Measurements from ENCODE around the gene FTCD.

Gene FTCD

GRCh38 chr21:46118316-46119143, 36.8 kb downstream of the FTCD start:
- Histone ChIP-seq H3K4me3 (ENCODE audit: low read length in 2 of 2) (no peak overlapping the region), H3K27me3 (ENCODE audit: control insufficient read depth in 1 of 2, insufficient read depth in 2 of 2, low read length in 2 of 2) (no peaks in the 10 kb centered on the region), H3K4me1 (ENCODE audit: control insufficient read depth, insufficient read depth, low read length) (no peaks in the 10 kb centered on the region), H3K36me3 (ENCODE audit: control insufficient read depth in 2 of 2, insufficient read depth in 2 of 2, low read length in 2 of 2) (peaks cover 89 to 94% of the 10 kb centered on the region in 2 donors), H3K9ac (ENCODE audit: low read length in 2 of 2) (no peak overlapping the region), H3K27ac (ENCODE audit: low read length) (peak overlapping the region; percentile 55), H3K9me3 (ENCODE audit: control insufficient read depth in 2 of 2, low read length in 2 of 2) (peaks cover 0 to 3% of the 10 kb centered on the region in 2 donors)

- Histone ChIP-seq H3K36me3 (ENCODE audit: control insufficient read depth in 2 of 2, insufficient read depth in 2 of 2, low read length in 2 of 2) (peaks cover 90 to 93% of the 10 kb centered on the region in 2 donors), H3K4me1 (ENCODE audit: control insufficient read depth, insufficient read depth, low read length) (peaks cover 1% of the 10 kb centered on the region), H3K9ac (ENCODE audit: low read length in 2 of 2) (no peak overlapping the region), H3K9me3 (ENCODE audit: control insufficient read depth in 2 of 2, low read length in 2 of 2) (peaks cover 0 to 3% of the 10 kb centered on the region in 2 donors), H3K27me3 (ENCODE audit: control insufficient read depth in 1 of 2, insufficient read depth in 2 of 2, low read length in 2 of 2) (no peaks in the 10 kb centered on the region), H3K27ac (ENCODE audit: low read length) (peak overlapping the region; percentile 31), H3K4me3 (ENCODE audit: low read length in 2 of 2) (no peak overlapping the region)
Observed at GRCh38 chr21:46117586-46118315, 37.6 kb downstream of the FTCD start.

- no peak overlapping the region for H3K4me3 ChIP-seq (ENCODE audit: low read length in 2 of 2)
- peaks cover 90 to 93% of the 10 kb centered on the region in 2 donors for H3K36me3 ChIP-seq (ENCODE audit: control insufficient read depth in 2 of 2, insufficient read depth in 2 of 2, low read length in 2 of 2)
- peaks cover 4% of the 10 kb centered on the region for H3K4me1 ChIP-seq (ENCODE audit: control insufficient read depth, insufficient read depth, low read length)
- H3K9ac ChIP-seq (ENCODE audit: low read length in 2 of 2) = no peak overlapping the region
- peaks cover 0 to 3% of the 10 kb centered on the region in 2 donors for H3K9me3 ChIP-seq (ENCODE audit: control insufficient read depth in 2 of 2, low read length in 2 of 2)
- H3K27ac ChIP-seq (ENCODE audit: low read length) = peak overlapping the region; percentile 31
- no peaks in the 10 kb centered on the region for H3K27me3 ChIP-seq (ENCODE audit: control insufficient read depth in 1 of 2, insufficient read depth in 2 of 2, low read length in 2 of 2)
Observed at GRCh38 chr21:46116776-46117585, 38.4 kb downstream of the FTCD start.

GRCh38 chr21:46116189-46116775, 39.1 kb downstream of the FTCD start:
- Histone ChIP-seq H3K36me3 (ENCODE audit: control insufficient read depth in 2 of 2, insufficient read depth in 2 of 2, low read length in 2 of 2) (peaks cover 85 to 88% of the 10 kb centered on the region in 2 donors), H3K4me3 (ENCODE audit: low read length in 2 of 2) (no peak overlapping the region), H3K27ac (ENCODE audit: low read length) (peak overlapping the region; percentile 6), H3K9me3 (ENCODE audit: control insufficient read depth in 2 of 2, low read length in 2 of 2) (peaks cover 0 to 3% of the 10 kb centered on the region in 2 donors), H3K9ac (ENCODE audit: low read length in 2 of 2) (no peak overlapping the region), H3K27me3 (ENCODE audit: control insufficient read depth in 1 of 2, insufficient read depth in 2 of 2, low read length in 2 of 2) (no peaks in the 10 kb centered on the region), H3K4me1 (ENCODE audit: control insufficient read depth, insufficient read depth, low read length) (peaks cover 5% of the 10 kb centered on the region)

- Histone ChIP-seq H3K4me3 (ENCODE audit: low read length in 2 of 2) (no peak overlapping the region), H3K27me3 (ENCODE audit: control insufficient read depth in 1 of 2, insufficient read depth in 2 of 2, low read length in 2 of 2) (no peaks in the 10 kb centered on the region), H3K9me3 (ENCODE audit: control insufficient read depth in 2 of 2, low read length in 2 of 2) (peaks cover 0 to 3% of the 10 kb centered on the region in 2 donors), H3K4me1 (ENCODE audit: control insufficient read depth, insufficient read depth, low read length) (peaks cover 12% of the 10 kb centered on the region), H3K36me3 (ENCODE audit: control insufficient read depth in 2 of 2, insufficient read depth in 2 of 2, low read length in 2 of 2) (peaks cover 79 to 81% of the 10 kb centered on the region in 2 donors), H3K27ac (ENCODE audit: low read length) (peak overlapping the region; percentile 1), H3K9ac (ENCODE audit: low read length in 2 of 2) (no peak overlapping the region)
Observed at GRCh38 chr21:46115441-46116188, 39.8 kb downstream of the FTCD start.

GRCh38 chr21:46114963-46115362, 40.4 kb downstream of the FTCD start:
- H3K27ac ChIP-seq (ENCODE audit: low read length) = no peak overlapping the region
- H3K9me3 ChIP-seq (ENCODE audit: control insufficient read depth in 2 of 2, low read length in 2 of 2) = peaks cover 0 to 3% of the 10 kb centered on the region in 2 donors
- peaks cover 73 to 75% of the 10 kb centered on the region in 2 donors for H3K36me3 ChIP-seq (ENCODE audit: control insufficient read depth in 2 of 2, insufficient read depth in 2 of 2, low read length in 2 of 2)

GRCh38 chr21:46113497-46114176, 41.7 kb downstream of the FTCD start:
- H3K9ac ChIP-seq (ENCODE audit: low read length in 2 of 2) = no peak overlapping the region
- H3K4me1 ChIP-seq (ENCODE audit: control insufficient read depth, insufficient read depth, low read length) = peaks cover 32% of the 10 kb centered on the region
- H3K27ac ChIP-seq (ENCODE audit: low read length) = no peak overlapping the region
- no peak overlapping the region for H3K4me3 ChIP-seq (ENCODE audit: low read length in 2 of 2)
- H3K9me3 ChIP-seq (ENCODE audit: control insufficient read depth in 2 of 2, low read length in 2 of 2) = peaks cover 0 to 3% of the 10 kb centered on the region in 2 donors
- H3K27me3 ChIP-seq (ENCODE audit: control insufficient read depth in 1 of 2, insufficient read depth in 2 of 2, low read length in 2 of 2) = no peaks in the 10 kb centered on the region
- peaks cover 61% of the 10 kb centered on the region in 2 donors for H3K36me3 ChIP-seq (ENCODE audit: control insufficient read depth in 2 of 2, insufficient read depth in 2 of 2, low read length in 2 of 2)

More at GRCh38 chr21:46114963-46115362, 40.4 kb downstream of the FTCD start:
- Histone ChIP-seq H3K4me3 (ENCODE audit: low read length in 2 of 2) (no peak overlapping the region), H3K4me1 (ENCODE audit: control insufficient read depth, insufficient read depth, low read length) (peaks cover 18% of the 10 kb centered on the region), H3K9ac (ENCODE audit: low read length in 2 of 2) (no peak overlapping the region), H3K27me3 (ENCODE audit: control insufficient read depth in 1 of 2, insufficient read depth in 2 of 2, low read length in 2 of 2) (no peaks in the 10 kb centered on the region)

- peaks cover 32% of the 10 kb centered on the region for H3K4me1 ChIP-seq (ENCODE audit: control insufficient read depth, insufficient read depth, low read length)
- peaks cover 53 to 54% of the 10 kb centered on the region in 2 donors for H3K36me3 ChIP-seq (ENCODE audit: control insufficient read depth in 2 of 2, insufficient read depth in 2 of 2, low read length in 2 of 2)
- peaks cover 0 to 3% of the 10 kb centered on the region in 2 donors for H3K9me3 ChIP-seq (ENCODE audit: control insufficient read depth in 2 of 2, low read length in 2 of 2)
- H3K27me3 ChIP-seq (ENCODE audit: control insufficient read depth in 1 of 2, insufficient read depth in 2 of 2, low read length in 2 of 2) = no peaks in the 10 kb centered on the region
- H3K27ac ChIP-seq (ENCODE audit: low read length) = no peak overlapping the region
- H3K4me3 ChIP-seq (ENCODE audit: low read length in 2 of 2) = no peak overlapping the region
- no peak overlapping the region for H3K9ac ChIP-seq (ENCODE audit: low read length in 2 of 2)
Observed at GRCh38 chr21:46112725-46113215, 42.6 kb downstream of the FTCD start.
